ENCODE results near the gene ABLIM2.

The ABLIM2 gene

GRCh38 chr4:7968262-7968896 is 190.2 kb downstream of the ABLIM2 start:
- DNase-seq, result no peak

DNA sequence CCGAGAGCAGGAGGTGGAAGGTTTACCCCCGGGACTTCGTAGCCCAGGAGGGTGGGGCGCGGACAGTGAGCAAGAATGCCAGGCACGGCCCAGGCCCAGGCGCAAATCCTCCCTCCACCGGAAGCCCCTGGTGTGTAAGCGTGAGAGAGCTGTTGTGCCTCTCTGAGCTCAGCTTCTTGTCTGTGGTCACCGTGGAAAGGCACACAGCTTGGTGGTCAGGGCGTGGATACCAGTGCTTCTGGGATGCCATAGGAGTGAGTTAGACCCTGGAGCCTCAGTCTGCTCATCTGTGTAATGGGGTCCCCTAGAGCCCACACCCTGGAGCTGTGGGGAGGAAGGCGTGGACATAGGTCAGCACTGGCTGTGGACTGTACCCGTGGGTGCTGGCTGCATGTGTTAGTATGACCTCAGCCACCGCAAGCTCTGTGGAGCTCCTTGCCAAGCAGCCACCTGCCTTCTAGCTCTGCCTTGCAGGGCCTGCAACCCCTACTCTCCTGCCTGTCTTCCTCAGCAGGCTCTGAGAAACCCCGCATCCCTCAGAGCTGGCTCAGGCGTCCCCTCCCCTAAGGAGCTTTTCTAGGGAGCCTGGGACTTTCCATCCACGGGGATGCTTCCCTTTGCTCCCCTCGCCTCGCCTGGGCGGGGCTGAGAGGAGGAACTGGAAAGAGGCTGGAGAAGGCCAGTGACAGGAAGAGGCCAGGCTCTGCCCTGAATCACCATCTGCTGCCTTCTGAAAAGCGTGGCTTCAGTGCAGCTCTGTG is 190.9 kb downstream of the ABLIM2 start:
- no peak for DNase-seq

- DNase-seq, result no peak
Measured at GRCh38 chr4:7967063-7967440, 191.6 kb downstream of the ABLIM2 start.

DNA sequence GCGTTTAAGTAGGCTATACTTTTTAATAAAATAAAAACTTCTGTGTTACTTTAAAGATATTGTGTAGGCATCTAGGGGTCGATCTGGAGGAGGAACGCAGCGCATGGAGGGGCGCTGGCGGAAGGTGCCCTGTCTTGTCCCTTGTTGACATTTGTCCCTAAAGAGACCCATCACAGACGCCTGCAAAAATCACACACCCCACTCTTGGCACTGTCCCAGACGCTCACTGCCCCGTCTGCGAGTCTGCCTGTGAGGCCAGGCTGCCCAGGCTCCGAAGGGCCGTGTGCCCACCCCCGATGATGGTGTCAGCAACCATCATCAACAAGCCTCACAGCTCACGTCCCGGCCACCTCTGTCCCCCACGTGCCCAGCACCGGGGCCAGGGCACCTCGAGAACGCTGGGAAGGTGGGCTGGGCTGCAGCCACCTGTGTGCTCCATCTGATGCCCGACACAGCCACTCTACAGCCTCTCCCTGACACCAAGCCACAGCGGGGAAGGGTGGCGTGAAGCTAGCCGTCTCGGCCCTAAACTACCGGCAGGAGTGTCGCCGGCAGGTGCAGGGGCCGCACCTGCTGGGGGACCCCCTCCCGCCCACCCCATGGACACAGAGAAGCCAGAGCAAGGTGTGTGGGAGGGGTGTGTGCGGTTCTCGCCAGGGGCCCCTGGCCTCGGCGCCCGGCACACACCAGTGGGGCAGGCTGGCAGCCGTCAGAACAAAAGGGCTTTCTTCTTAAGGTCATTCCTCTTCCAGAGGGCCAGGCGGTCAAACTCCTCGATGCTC is 192.1 kb downstream of the ABLIM2 start:
- DNase-seq, result no peak

GRCh38 chr4:7964890-7965662 is 193.5 kb downstream of the ABLIM2 start:
- DNase-seq, result no peak

GRCh38 chr4:7964459-7964858 is 194.2 kb downstream of the ABLIM2 start:
- DNase-seq, result no peak

GRCh38 chr4:7963691-7964090 is 194.9 kb downstream of the ABLIM2 start:
- DNase-seq, result no peak

- no peak for DNase-seq
Measured at GRCh38 chr4:7962609-7963508, 195.8 kb downstream of the ABLIM2 start.

- DNase-seq, result no peak
Measured at GRCh38 chr4:7960790-7961655, 197.6 kb downstream of the ABLIM2 start.

DNA sequence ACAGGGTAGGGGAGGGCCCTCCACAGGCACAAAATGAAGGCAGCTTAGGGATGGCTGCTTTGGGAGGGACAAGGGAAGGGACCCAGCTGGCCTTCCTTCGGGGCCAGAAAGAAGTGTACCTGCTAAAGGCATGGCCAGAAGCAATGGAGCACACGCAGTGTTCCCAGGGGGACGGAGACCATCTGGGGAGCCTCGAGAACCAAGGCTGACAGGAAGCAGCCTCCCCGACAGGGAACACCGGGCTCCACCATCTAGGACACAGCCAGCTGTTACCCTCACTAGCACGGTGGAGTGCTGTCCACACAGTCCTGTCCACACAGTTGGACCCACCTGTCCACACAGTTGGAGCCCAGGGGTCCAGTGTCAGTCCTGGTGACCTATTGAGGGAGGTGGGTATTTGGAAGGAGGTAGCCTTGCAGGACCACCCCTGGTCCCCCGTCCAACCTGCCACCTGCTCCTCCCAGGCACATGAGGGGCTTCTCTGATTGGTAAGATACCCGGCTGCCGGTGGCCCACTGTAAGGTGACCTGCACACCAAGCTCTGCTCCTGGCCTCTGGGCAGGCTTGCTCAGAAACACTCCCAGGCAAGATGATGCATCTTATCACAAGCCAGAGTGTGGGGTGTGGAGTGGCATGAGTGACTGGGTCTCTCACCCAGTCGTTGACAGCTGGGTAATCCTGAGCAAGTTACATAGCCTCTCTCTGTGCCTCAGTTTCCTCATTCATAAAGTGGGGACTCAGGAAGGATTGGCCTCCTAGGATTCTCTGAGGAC is 198.4 kb downstream of the ABLIM2 start:
- no peak for DNase-seq

DNA sequence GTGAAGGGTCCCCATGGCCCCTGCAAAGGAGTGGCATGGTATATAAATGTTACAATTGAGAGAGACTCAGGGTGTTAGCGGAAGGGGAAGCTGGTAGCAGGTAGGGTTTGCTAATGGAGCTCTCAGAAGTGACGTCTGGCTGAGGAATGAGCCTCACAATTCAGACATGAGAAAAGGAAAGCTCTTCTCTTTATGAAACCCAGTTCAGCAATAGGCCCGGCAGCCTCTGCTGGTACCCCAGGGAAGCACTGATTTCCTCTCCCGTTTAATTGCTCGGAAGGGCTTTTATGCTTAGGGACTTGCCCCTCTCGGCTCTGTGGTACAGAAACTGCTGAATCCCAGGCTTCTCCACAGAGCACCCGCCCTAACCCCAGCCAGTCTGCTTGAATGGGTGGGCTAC is 199.5 kb downstream of the ABLIM2 start:
- DNase-seq, result no peak

DNA sequence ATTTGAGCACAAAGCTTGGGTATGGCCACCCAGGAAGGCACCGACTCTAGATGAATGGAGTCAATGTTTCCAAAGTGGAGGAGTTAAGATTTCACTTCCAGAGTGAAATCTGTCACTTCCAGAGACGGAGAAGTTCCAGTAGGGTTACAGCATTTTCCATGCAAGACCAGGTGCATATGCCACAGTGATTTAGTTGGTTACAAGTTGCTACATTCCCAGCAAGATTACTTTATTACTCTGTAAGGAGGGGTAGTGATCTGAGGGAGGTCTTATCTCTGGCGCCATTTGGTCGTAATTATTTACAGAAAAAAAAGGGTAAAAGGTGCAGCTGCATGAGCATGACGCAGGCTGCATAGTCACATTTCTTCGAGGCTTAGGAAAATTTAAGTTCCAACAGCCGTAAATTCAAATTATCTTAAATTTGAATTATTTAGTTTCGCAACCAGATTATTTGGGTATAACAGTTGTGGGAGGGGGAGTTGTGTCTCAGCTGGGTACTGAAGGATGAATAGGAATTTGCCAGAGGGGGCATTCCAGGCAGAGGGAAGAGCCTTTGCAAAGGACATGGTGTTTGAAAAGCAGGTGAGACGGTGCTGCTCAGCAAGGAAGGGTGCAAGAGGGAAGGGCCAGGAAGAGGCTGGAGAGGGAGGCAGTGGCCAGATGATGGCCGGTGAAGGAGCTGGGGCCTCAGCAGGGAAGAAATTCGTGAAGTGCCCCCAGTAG is 201.5 kb downstream of the ABLIM2 start:
- DNase-seq, result no peak

DNA sequence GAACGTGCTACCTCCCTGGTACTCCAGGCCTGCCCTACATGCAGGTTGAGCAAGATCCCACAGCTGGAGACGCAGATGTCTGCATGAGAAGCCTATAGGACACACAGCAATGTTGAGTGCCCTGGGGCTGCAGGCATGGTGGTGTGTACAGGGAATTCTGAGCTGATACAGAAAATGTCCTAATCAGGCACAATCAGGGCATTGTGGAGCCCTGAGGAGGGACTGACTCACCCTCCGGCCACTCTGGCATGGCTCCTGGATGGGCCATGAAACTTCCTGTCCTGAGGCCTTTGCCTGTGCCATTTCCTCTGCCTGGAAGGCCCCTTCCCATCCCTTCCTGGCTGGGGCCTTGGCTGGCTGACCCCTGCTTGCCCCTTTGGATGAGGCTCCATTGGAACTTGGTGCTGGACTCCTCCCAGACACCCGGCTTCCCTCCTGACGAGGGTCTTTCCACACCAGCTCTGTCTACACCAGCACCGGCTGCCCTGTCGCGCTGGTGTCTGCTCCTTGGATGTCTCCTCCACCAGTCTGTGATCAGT is 202.3 kb downstream of the ABLIM2 start:
- no peak for DNase-seq

DNA sequence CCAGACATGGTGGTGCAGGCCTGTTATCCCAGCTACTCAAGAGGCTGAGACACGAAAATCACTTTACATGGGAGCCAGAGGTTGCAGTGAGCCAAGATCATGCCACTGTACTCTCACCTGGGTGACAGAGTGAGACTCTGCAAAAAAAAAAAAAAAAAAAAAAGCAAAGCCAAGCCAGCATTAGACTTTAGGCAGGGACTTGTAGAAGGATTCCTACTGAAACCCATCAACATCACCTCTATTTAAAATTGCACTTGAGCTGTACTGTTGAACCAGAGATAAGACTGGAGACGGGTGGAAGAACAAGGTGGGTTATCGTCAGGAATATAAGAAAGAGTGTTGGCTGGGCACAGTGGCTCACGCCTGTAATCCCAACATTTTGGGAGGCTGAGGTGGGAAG is 203.2 kb downstream of the ABLIM2 start:
- no peak for DNase-seq

DNA sequence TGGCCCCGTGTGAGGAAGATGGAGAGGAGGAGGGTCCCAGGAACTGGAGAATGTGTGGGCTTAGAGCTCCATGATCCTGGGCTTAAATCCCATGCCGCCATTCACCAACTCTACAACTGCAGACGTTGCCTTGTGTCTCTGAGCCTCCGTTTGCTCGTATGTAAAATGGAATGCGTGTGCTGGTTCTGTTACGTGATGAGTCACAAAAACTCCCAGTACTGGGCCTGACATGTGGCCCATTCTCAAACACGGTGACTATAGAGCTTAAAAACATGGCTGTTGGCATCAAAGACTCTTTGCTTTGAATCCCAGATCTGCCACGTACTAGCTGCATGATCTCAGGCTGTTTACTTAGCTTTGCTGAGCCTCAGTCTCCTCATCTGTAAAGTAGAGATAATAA is 206.0 kb downstream of the ABLIM2 start:
- no peak for DNase-seq

DNA sequence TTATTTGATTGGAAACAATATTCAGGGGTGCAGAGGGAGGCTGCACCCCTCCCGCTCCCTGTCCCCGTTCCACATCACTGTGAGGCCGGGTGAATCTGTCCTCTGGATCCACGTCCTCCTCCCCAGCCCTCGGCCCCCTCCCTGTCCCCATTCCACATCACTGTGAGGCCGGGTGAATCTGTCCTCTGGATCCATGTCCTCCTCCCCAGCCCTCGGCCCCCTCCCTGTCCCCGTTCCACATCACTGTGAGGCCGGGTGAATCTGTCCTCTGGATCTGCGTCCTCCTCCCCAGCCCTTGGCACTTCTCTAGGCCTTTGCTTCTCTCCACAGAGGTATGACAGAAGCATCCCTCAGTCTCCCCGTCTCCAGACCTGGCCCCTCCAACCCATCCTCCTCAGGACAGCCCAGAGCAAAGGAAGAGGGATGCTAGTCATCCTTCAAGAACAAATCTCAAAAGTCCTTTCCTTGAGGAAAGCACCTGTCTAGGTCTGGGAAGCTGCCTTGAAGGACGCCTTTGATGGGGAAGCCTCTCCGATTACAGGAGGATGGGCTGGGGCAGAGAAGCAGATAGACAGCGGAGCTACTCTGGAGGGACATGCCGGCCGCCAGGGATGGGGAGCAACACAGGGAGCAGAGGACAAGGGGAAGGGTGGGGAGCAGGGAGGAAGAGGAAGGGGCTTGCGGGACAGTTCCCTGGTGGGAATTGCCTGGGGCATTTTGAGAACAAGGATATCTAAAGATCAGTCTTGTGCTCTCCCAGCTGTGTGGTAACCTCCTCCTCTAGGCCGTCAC is 208.1 kb downstream of the ABLIM2 start:
- DNase-seq, result no peak

- no peak for DNase-seq
Measured at GRCh38 chr4:7949759-7950158, 208.9 kb downstream of the ABLIM2 start.

DNA sequence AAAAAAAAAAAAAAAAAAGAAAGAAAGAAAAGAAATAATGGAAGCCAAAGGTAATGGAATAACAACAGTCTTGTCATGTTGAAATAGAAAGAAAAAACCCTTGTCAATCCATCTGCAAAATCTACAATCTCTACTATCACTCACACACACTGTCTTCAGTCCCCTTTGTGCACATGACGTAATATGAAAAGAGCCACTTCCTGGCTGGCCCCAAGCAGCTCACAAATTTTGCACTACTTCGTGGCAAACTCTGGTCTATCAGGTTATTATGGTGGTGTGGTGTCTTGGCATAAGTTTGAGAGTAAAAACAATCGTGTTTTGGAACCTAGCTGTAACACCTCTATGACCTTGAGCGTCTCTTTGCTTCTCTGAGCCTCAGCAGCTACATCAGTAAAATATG is 210.7 kb downstream of the ABLIM2 start:
- no peak for DNase-seq
